H1 (cell line): Measurements from ENCODE around the gene AAGAB. TPM values are rescaled to one million over a fixed set of nuclear protein-coding genes. Genes with fewer than 3 reads are reported as not detected.
A peak's percentile ranks its signal among the peaks of the same experiment; 100 is the strongest.

Experiments
- CTCF ChIA-PET: fragments of 300-600 bp; sonication (Branson Sonifier 250); formaldehyde crosslinking; loops from one replicate; lab custom pipeline; 2021; ENCODE audit not compliant: partially characterized antibody; lab: Charles Lee
- POLR2A ChIA-PET: fragments of 300-600 bp; sonication (Branson Sonifier 250); formaldehyde crosslinking; loops from one replicate; lab custom pipeline; 2021; ENCODE audit warnings: inconsistent platforms; ENCODE audit not compliant: partially characterized antibody; lab: Charles Lee
- DNase-seq, 2 experiments: peaks; one replicate each; pipeline versions ENCODE4 v3.0.0 to v3.0.0-alpha.2; 2010 to 2022; ENCODE audit warnings: low spot score in 2 of 2, low read depth in 1 of 2, mixed read lengths in 1 of 2
- FAIRE-seq: peaks from 2 replicates; lab custom pipeline; 2011; peaks lifted over from hg19 to GRCh38; lab: Jason Lieb, UNC
- H2AFZ ChIP-seq: 2 replicates; pipeline ENCODE4 v1.8.1; 2012; ENCODE audit warnings: low read length, inconsistent platforms
- H2AK5ac ChIP-seq: 2 replicates; pipeline ENCODE4 v1.6.1; 2013; ENCODE audit warnings: low read depth, low read length
- H2BK120ac ChIP-seq: replicated peaks from 2 replicates; pipeline ENCODE3; 2013; ENCODE audit warnings: low read depth, low read length, inconsistent platforms
- H2BK12ac ChIP-seq: 2 replicates; pipeline ENCODE4 v1.6.1; 2013; ENCODE audit warnings: low read depth, low read length
- H2BK15ac ChIP-seq: 2 replicates; pipeline ENCODE4 v1.6.1; 2013; ENCODE audit warnings: low read length
- H2BK20ac ChIP-seq: 2 replicates; pipeline ENCODE4 v1.6.1; 2013; ENCODE audit warnings: low read length
- H2BK5ac ChIP-seq: 2 replicates; pipeline ENCODE4 v1.6.1; 2013; ENCODE audit warnings: low read depth, low read length
- H3K14ac ChIP-seq: 2 replicates; pipeline ENCODE4 v1.6.1; 2013; ENCODE audit warnings: inconsistent platforms; ENCODE audit not compliant: insufficient read length
- H3K18ac ChIP-seq: 2 replicates; pipeline ENCODE4 v1.6.1; 2013; ENCODE audit warnings: low read length; ENCODE audit errors: extremely low read depth
- H3K23ac ChIP-seq: 2 replicates; pipeline ENCODE4 v1.6.1; 2013; ENCODE audit warnings: inconsistent platforms; ENCODE audit not compliant: insufficient read length
- H3K23me2 ChIP-seq: 2 replicates; pipeline ENCODE4 v1.6.1; 2013; ENCODE audit warnings: low read depth, low read length
- H3K27ac ChIP-seq: 2 replicates; pipeline ENCODE4 v1.6.1; 2011; ENCODE audit warnings: low read depth, low read length, inconsistent platforms
- H3K27me3 ChIP-seq, 4 experiments: replicated peaks in 1 of 4; 1 replicate in 1 of 4; 2 replicates in 3 of 4; pipeline versions ENCODE4 v1.6.1 to v1.8.1; 2011 to 2013; ENCODE audit warnings: low read length in 3 of 4, mild to moderate bottlenecking in 3 of 4, inconsistent platforms in 2 of 4, mixed read lengths in 2 of 4, moderate library complexity in 1 of 4; ENCODE audit not compliant: control insufficient read depth in 3 of 4, insufficient read depth in 3 of 4; ENCODE audit errors: extremely low read depth in 1 of 4
- H3K36me3 ChIP-seq, 4 experiments: 2 replicates each; pipeline versions ENCODE4 v1.6.1 to v1.8.1; 2011 to 2013; ENCODE audit warnings: mild to moderate bottlenecking in 4 of 4, low read length in 3 of 4, moderate library complexity in 2 of 4, control low read depth in 1 of 4, inconsistent platforms in 1 of 4; ENCODE audit not compliant: insufficient read depth in 4 of 4, control insufficient read depth in 2 of 4
- H3K4ac ChIP-seq: replicated peaks from 2 replicates; pipeline ENCODE3; 2013; ENCODE audit warnings: low read length, low read depth, mixed read lengths, inconsistent platforms; ENCODE audit not compliant: insufficient read length
- H3K4me1 ChIP-seq, 4 experiments: replicated peaks in 1 of 4; 1 replicate in 1 of 4; 2 replicates in 3 of 4; pipeline versions ENCODE4 v1.6.1 to v1.8.1; 2011 to 2013; ENCODE audit warnings: low read length in 3 of 4, inconsistent platforms in 2 of 4, mixed read lengths in 1 of 4; ENCODE audit not compliant: insufficient read depth in 4 of 4, control insufficient read depth in 3 of 4
- H3K4me2 ChIP-seq, 2 experiments: 2 replicates each; pipeline versions ENCODE4 v1.6.1 to v1.8.1; 2011 to 2013; ENCODE audit warnings: low read depth in 2 of 2, low read length in 2 of 2, control low read depth in 1 of 2, inconsistent platforms in 1 of 2, mild to moderate bottlenecking in 1 of 2; ENCODE audit not compliant: insufficient read depth in 1 of 2
- H3K4me3 ChIP-seq, 4 experiments: fragments of 200-600, 300-600 bp in 1 of 4; sonication (generic), shearing (Covaris generic), sonication (Bioruptor Twin) in 1 of 4; 2 replicates each; pipeline versions ENCODE4 v1.5.1 to v1.8.1; 2011 to 2016; ENCODE audit warnings: low read length in 4 of 4, low read depth in 3 of 4, control low read depth in 2 of 4, inconsistent platforms in 2 of 4, mild to moderate bottlenecking in 2 of 4, mixed read lengths in 1 of 4, moderate library complexity in 1 of 4; ENCODE audit not compliant: insufficient read depth in 2 of 4; ENCODE audit errors: extremely low read depth in 1 of 4
- H3K56ac ChIP-seq: replicated peaks from 2 replicates; pipeline ENCODE3; 2013; ENCODE audit warnings: low read depth, mild to moderate bottlenecking, mixed read lengths, low read length, inconsistent platforms; ENCODE audit not compliant: insufficient read length
- H3K79me1 ChIP-seq: 2 replicates; pipeline ENCODE4 v1.6.1; 2013; ENCODE audit warnings: low read depth, low read length, control low read depth
- H3K79me2 ChIP-seq, 2 experiments: 2 replicates each; pipeline versions ENCODE4 v1.6.1 to v1.8.1; 2012 to 2013; ENCODE audit warnings: low read length in 2 of 2, mild to moderate bottlenecking in 2 of 2, inconsistent platforms in 1 of 2; ENCODE audit not compliant: insufficient read depth in 2 of 2, control insufficient read depth in 1 of 2
- H3K9ac ChIP-seq, 4 experiments: replicated peaks in 1 of 4; 1 replicate in 1 of 4; 2 replicates in 3 of 4; pipeline versions ENCODE4 v1.6.1 to v1.8.1; 2011 to 2013; ENCODE audit warnings: low read depth in 3 of 4, low read length in 3 of 4, control low read depth in 2 of 4, mild to moderate bottlenecking in 2 of 4, moderate library complexity in 2 of 4, inconsistent platforms in 1 of 4; ENCODE audit errors: extremely low read depth in 1 of 4
- H3K9me3 ChIP-seq, 2 experiments: 2 replicates each; pipeline versions ENCODE4 v1.6.1 to v1.8.1; 2012 to 2013; ENCODE audit warnings: mild to moderate bottlenecking in 2 of 2, moderate library complexity in 2 of 2, control low read depth in 1 of 2, inconsistent platforms in 1 of 2, low read depth in 1 of 2, low read length in 1 of 2, mixed read lengths in 1 of 2; ENCODE audit not compliant: insufficient read depth in 2 of 2
- H4K20me1 ChIP-seq, 2 experiments: replicated peaks in 1 of 2; 2 replicates each; pipeline versions ENCODE3 to v1.8.1; 2011 to 2013; ENCODE audit warnings: inconsistent platforms in 2 of 2, low read length in 2 of 2, mild to moderate bottlenecking in 1 of 2; ENCODE audit not compliant: insufficient read depth in 2 of 2, control insufficient read depth in 1 of 2
- H4K5ac ChIP-seq: 2 replicates; pipeline ENCODE4 v1.6.1; 2013; ENCODE audit warnings: low read length, low read depth, mixed read lengths, inconsistent platforms; ENCODE audit not compliant: insufficient read length
- H4K8ac ChIP-seq: 2 replicates; pipeline ENCODE4 v1.8.0; 2013; ENCODE audit warnings: mild to moderate bottlenecking, moderate library complexity, low read length, inconsistent platforms; ENCODE audit not compliant: insufficient read depth; ENCODE audit errors: extremely low read depth
- H4K91ac ChIP-seq: replicated peaks from 2 replicates; pipeline ENCODE3; 2013; ENCODE audit warnings: low read length, mixed read lengths, inconsistent platforms; ENCODE audit not compliant: insufficient read length
- CBX8 ChIP-seq: fragments of 300-800, 300-1000 bp; sonication (generic); IDR thresholded peaks from 2 replicates; pipeline ENCODE4 v1.7.1; 2016; ENCODE audit warnings: low read depth, low read length, borderline replicate concordance
- KDM1A ChIP-seq: fragments of 200-600, 300-600 bp; sonication (generic); IDR thresholded peaks from 2 replicates; pipeline ENCODE4 v1.7.1; 2016; ENCODE audit warnings: mild to moderate bottlenecking, low read length, borderline replicate concordance
- RAD21 ChIP-seq, 2 experiments: IDR thresholded peaks in 1 of 2; conservative IDR thresholded peaks in 1 of 2; 2 replicates each; pipeline ENCODE4 v1.6.1; 2011; ENCODE audit warnings: low read depth in 2 of 2, low read length in 2 of 2, improper control_type of control experiment in 1 of 2, inconsistent platforms in 1 of 2, mild to moderate bottlenecking in 1 of 2, moderate library complexity in 1 of 2
- RNF2 ChIP-seq: fragments of 200-900, 300-1000 bp; sonication (generic); IDR thresholded peaks from 2 replicates; pipeline ENCODE4 v1.7.1; 2016; ENCODE audit warnings: borderline replicate concordance, low read depth, mild to moderate bottlenecking, antibody characterized with exemption, low read length; ENCODE audit not compliant: poor library complexity, severe bottlenecking; ENCODE audit errors: missing control alignments
- SP2 ChIP-seq: IDR thresholded peaks from 2 replicates; pipeline ENCODE4 v1.6.1; 2012; ENCODE audit warnings: mild to moderate bottlenecking, low read length, inconsistent platforms
- SRF ChIP-seq: IDR thresholded peaks from 2 replicates; pipeline ENCODE4 v1.6.1; 2011; ENCODE audit warnings: mild to moderate bottlenecking, low read depth, low read length, moderate library complexity
- TAF1 ChIP-seq: IDR thresholded peaks from 2 replicates; pipeline ENCODE4 v1.6.1; 2011; ENCODE audit warnings: mild to moderate bottlenecking, low read depth, low read length
- WGBS, 2 experiments: shearing (Covaris generic) in 1 of 2; methylation state at CpG; one replicate each; pipeline versions ENCODE4 v1.1.6 to v1.1.7; 2013 to 2015; ENCODE audit warnings: low lambda C conversion rate in 2 of 2, mixed read lengths in 2 of 2, inconsistent platforms in 1 of 2, low coverage in 1 of 2, missing lambda C conversion rate in 1 of 2; ENCODE audit not compliant: insufficient replicate concordance in 2 of 2, insufficient coverage in 1 of 2, insufficient read length in 1 of 2; ENCODE audit errors: extremely low coverage in 1 of 2, missing lambda C conversion rate in 1 of 2; 5-methylcytosine and 5-hydroxymethylcytosine counted together
- polyA plus RNA-seq, 7 experiments: library from polyadenylated mRNA; depleted of rRNA in 3 of 7; stranded (reverse) in 5 of 7; unstranded in 2 of 7; fragments of >200 nt in 5 of 7; fragments of 200-250 nt in 2 of 7; gene quantifications; 1 replicate in 5 of 7; 2 replicates in 1 of 7; 4 replicates in 1 of 7; pipeline versions ENCODE4 v1.2.1 to v1.2.3, GENCODE V29; 2011 to 2013; ENCODE audit warnings: missing spikeins in 2 of 7, mixed read lengths in 2 of 7
- total RNA-seq: library from RNA; stranded (reverse); fragmentation: NEBNext Ultra II Directional; extraction: Animal tissue kit (Norgen Biotek cat#: 25700); gene quantifications from 2 replicates; pipeline ENCODE4 v1.2.1, GENCODE V29; 2021
- TF ChIP-seq, protein P1 (sequence below): IDR thresholded peaks from 2 replicates; pipeline ENCODE4 v1.6.1; 2012; ENCODE audit warnings: inconsistent platforms

AAGAB gene
- total and polyA plus RNA-seq, 2 of the 8 experiments (the other 6 are each of a cell fraction or from before 2014, with no cell fraction given), result 20.1 to 45.9 TPM

DNA sequence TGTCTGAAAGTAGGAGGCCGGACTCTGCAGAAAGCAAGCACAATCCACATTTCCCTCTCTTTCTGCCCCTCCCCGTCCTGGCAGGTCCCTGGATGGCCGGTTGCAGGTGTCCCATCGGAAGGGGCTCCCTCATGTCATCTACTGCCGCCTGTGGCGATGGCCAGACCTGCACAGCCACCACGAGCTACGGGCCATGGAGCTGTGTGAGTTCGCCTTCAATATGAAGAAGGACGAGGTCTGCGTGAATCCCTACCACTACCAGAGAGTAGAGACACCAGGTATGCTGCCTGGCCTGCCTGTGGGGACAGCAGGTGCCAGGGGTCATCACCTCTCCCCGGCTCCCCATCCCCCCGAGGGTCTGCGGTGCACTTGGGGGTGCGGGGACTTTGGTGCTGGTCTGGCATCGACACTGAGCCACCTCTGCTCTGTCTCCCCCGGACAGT, 89.6 kb downstream of the AAGAB start:
- Histone ChIP-seq H2BK5ac (peak overlapping the region; percentile 19; the same call in 1 of the 2 replicates), H3K18ac (peak overlapping the region; percentile 83; the same call in 1 of the 2 replicates), H2BK15ac (peak overlapping the region; percentile 72; the same call in 1 of the 2 replicates), H3K4me1 (peaks cover 15 to 31% (median 22%) of the 10 kb centered on the region in 4 experiments), H3K36me3 (no peaks in the 10 kb centered on the region), H4K91ac (peak overlapping the region; percentile 72), H2AFZ (no peak overlapping the region), H4K20me1 (no peaks in the 10 kb centered on the region), H3K56ac (no peak overlapping the region), H2BK12ac (peak overlapping the region; percentile 94), H3K79me2 (no peaks in the 10 kb centered on the region), H2AK5ac (peak overlapping the region; percentile 39; the same call in 1 of the 2 replicates), H3K9ac (no peak overlapping the region), H3K23ac (no peak overlapping the region), H3K27ac (no peak overlapping the region), H2BK120ac (no peak overlapping the region), H4K8ac (no peak overlapping the region), H2BK20ac (peak overlapping the region; percentile 95; the same call in 1 of the 2 replicates), H3K14ac (no peak overlapping the region), H3K9me3 (no peaks in the 10 kb centered on the region), H4K5ac (no peak overlapping the region), H3K27me3 (peaks cover 0 to 2% (median 0%) of the 10 kb centered on the region in 4 experiments; a peak in 1 of 7 replicates), H3K79me1 (peaks cover 7% of the 10 kb centered on the region), H3K4me3 (no peak overlapping the region), H3K4ac (peak overlapping the region; percentile 6), H3K23me2 (peaks cover 3% of the 10 kb centered on the region; the same call in 1 of the 2 replicates), H3K4me2 (peak overlapping the region; percentile 60 to 75; a peak in 2 of 4 replicates)
- FAIRE-seq, result no peak
- 54% methylated on average over 16 of the region's 17 CpGs; no CpG with 5 or more reads in 1 of the 2 experiments for WGBS, 2 experiments
- POLR2A ChIA-PET, result interaction anchor here (1.2 to 1.3 kb wide), 3 partner anchors 9 to 89 kb away, joined by 3 to 4 read pairs (median 3); no protein-coding TSS in a partner anchor
- CTCF ChIA-PET, result interaction anchor here (0.6 to 2.3 kb wide), 21 partner anchors 10 to 368 kb away, joined by 3 to 12 read pairs (median 4); no protein-coding TSS in a partner anchor
- peak in 1 of 2 experiments; percentile 74 for DNase-seq
- TF ChIP-seq RAD21 (IDR thresholded peaks at IDR 0.05 in 1 of 2, conservative IDR thresholded peaks at IDR 0.05 in 1 of 2; ENCODE audit: low read depth in 2 of 2, low read length in 2 of 2), result peak; percentile 49 to 63
- no peak for TF ChIP-seq RNF2
- no peak for TF ChIP-seq CBX8
- TF ChIP-seq, protein P1, sequence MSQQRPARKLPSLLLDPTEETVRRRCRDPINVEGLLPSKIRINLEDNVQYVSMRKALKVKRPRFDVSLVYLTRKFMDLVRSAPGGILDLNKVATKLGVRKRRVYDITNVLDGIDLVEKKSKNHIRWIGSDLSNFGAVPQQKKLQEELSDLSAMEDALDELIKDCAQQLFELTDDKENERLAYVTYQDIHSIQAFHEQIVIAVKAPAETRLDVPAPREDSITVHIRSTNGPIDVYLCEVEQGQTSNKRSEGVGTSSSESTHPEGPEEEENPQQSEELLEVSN, result peak; percentile 48
- TF ChIP-seq SP2, result no peak
- no peak for TF ChIP-seq SRF
- TF ChIP-seq KDM1A, result no peak
- no peak for TF ChIP-seq TAF1
